Tibial nerve (tissue), 4 donors: ENCODE data around the gene E2F6. TPM values are rescaled to one million over a fixed set of nuclear protein-coding genes. Genes with fewer than 3 reads are reported as not detected.

Experiments
- DNase-seq, 2 donors: peaks; one replicate each; pipeline ENCODE4 v3.0.0-alpha.2; 2019; ENCODE audit warnings: low spot score in 2 of 2
- H3K27ac ChIP-seq, 4 donors: fragments of 200-600 bp; sonication (generic) in 3 of 4; one replicate each; pipeline ENCODE4 v1.5.1; 2017 to 2019; ENCODE audit warnings: mild to moderate bottlenecking in 1 of 4
- H3K27me3 ChIP-seq, 2 donors: fragments of 200-600 bp; sonication (generic) in 1 of 2; one replicate each; pipeline versions ENCODE4 v1.5.1 to v1.6.0; 2017 to 2019
- H3K36me3 ChIP-seq, 3 donors: fragments of 200-600 bp; sonication (generic); one replicate each; pipeline ENCODE4 v1.5.1; 2018 to 2019
- H3K4me1 ChIP-seq, 4 donors: fragments of 200-600 bp; sonication (generic) in 3 of 4; one replicate each; pipeline ENCODE4 v1.5.1; 2017 to 2019
- H3K4me3 ChIP-seq, 4 donors: fragments of 200-600 bp; sonication (generic) in 3 of 4; one replicate each; pipeline ENCODE4 v1.5.1; 2017 to 2019; ENCODE audit warnings: mild to moderate bottlenecking in 1 of 4, moderate library complexity in 1 of 4
- H3K9me3 ChIP-seq, 4 donors: fragments of 200-600 bp; sonication (generic) in 3 of 4; one replicate each; pipeline ENCODE4 v1.5.1; 2017 to 2019
- CTCF ChIP-seq, 5 experiments: fragments of 200-600 bp in 3 of 5; fragments of 450-650 bp in 2 of 5; sonication (generic) in 3 of 5; IDR thresholded peaks; one replicate each; pipeline ENCODE4 v1.5.1; 2016 to 2019; ENCODE audit warnings: antibody characterized with exemption in 5 of 5, mild to moderate bottlenecking in 3 of 5, moderate library complexity in 2 of 5
- EP300 ChIP-seq, 2 donors: sonication (generic); formaldehyde crosslinking; IDR thresholded peaks; one replicate each; pipeline ENCODE4 v1.6.1; 2017; ENCODE audit warnings: antibody characterized with exemption in 2 of 2, mild to moderate bottlenecking in 1 of 2
- POLR2A ChIP-seq, 2 donors: fragments of 450-650 bp; IDR thresholded peaks; one replicate each; pipeline ENCODE4 v1.6.1; 2017; ENCODE audit warnings: antibody characterized with exemption in 2 of 2, mild to moderate bottlenecking in 2 of 2, moderate library complexity in 2 of 2
- WGBS, 2 donors: methylation state at CpG; one replicate each; pipeline ENCODE4 v1.1.5; 2018; 5-methylcytosine and 5-hydroxymethylcytosine counted together
- total RNA-seq, 4 donors: library from RNA; depleted of rRNA; stranded (reverse); fragments of >200 nt; gene quantifications; one replicate each; pipeline ENCODE4 v1.1.0, GENCODE V29; 2016

Gene E2F6
- total RNA-seq, 4 donors from 2014 or later: 10.9 to 16.5 (median 13.8) TPM

- Histone ChIP-seq H3K27me3 (no peaks in the 10 kb centered on the region), H3K4me3 (no peak overlapping the region), H3K36me3 (no peaks in the 10 kb centered on the region), H3K4me1 (peaks cover 0 to 20% (median 0%) of the 10 kb centered on the region in 4 donors), H3K9me3 (no peaks in the 10 kb centered on the region), H3K27ac (no peak overlapping the region)
- TF ChIP-seq POLR2A (IDR thresholded peaks at IDR 0.05): no peak
- no peak for TF ChIP-seq EP300 (IDR thresholded peaks at IDR 0.05)
- TF ChIP-seq CTCF (IDR thresholded peaks at IDR 0.05): no peak
- DNase-seq: no peak
- WGBS, 2 donors: 71% methylated on average over 5 of the region's 5 CpGs
Observed at GRCh38 chr2:11512431-11512830, 46.5 kb upstream of the E2F6 start.

- H3K4me3 ChIP-seq: no peak overlapping the region
- no peak for DNase-seq
- TF ChIP-seq CTCF (IDR thresholded peaks at IDR 0.05) (no peak), EP300 (IDR thresholded peaks at IDR 0.05) (no peak), POLR2A (IDR thresholded peaks at IDR 0.05) (no peak)
- no peaks in the 10 kb centered on the region for H3K36me3 ChIP-seq
- 91 to 96% methylated on average over 3 of the region's 3 CpGs for WGBS, 2 donors
- no peaks in the 10 kb centered on the region for H3K9me3 ChIP-seq
- no peak overlapping the region for H3K27ac ChIP-seq
- H3K4me1 ChIP-seq: peaks cover 0 to 25% (median 0%) of the 10 kb centered on the region in 4 donors
- H3K27me3 ChIP-seq: no peaks in the 10 kb centered on the region
Observed at GRCh38 chr2:11509657-11510360, 43.8 kb upstream of the E2F6 start.

- Histone ChIP-seq H3K4me3 (no peak overlapping the region), H3K36me3 (no peaks in the 10 kb centered on the region), H3K4me1 (peaks cover 0 to 25% (median 0%) of the 10 kb centered on the region in 4 donors), H3K27me3 (no peaks in the 10 kb centered on the region), H3K27ac (peak overlapping the region in 3 of 4 donors; percentile 4 to 75 (median 36)), H3K9me3 (peaks cover 0 to 4% (median 0%) of the 10 kb centered on the region in 4 donors)
- no peak for DNase-seq
- 27 to 40% methylated on average over 8 of the region's 8 CpGs for WGBS, 2 donors
- no peak for TF ChIP-seq CTCF (IDR thresholded peaks at IDR 0.05)
- TF ChIP-seq EP300 (IDR thresholded peaks at IDR 0.05): peak in 1 of 2 donors; percentile 56
Observed at GRCh38 chr2:11508279-11508678, 42.3 kb upstream of the E2F6 start.

GRCh38 chr2:11507517-11507916 is 41.6 kb upstream of the E2F6 start:
- TF ChIP-seq POLR2A (IDR thresholded peaks at IDR 0.05) (no peak), CTCF (IDR thresholded peaks at IDR 0.05) (no peak), EP300 (IDR thresholded peaks at IDR 0.05) (no peak)
- H3K36me3 ChIP-seq: no peaks in the 10 kb centered on the region
- WGBS, 2 donors: 45 to 53% methylated on average over 2 of the region's 2 CpGs

GRCh38 chr2:11506611-11506969 is 40.6 kb upstream of the E2F6 start:
- DNase-seq: no peak
- Histone ChIP-seq H3K27me3 (no peaks in the 10 kb centered on the region), H3K27ac (peak overlapping the region in 1 of 4 donors; percentile 2), H3K36me3 (no peaks in the 10 kb centered on the region), H3K9me3 (peaks cover 0 to 8% (median 0%) of the 10 kb centered on the region in 4 donors), H3K4me1 (peaks cover 0 to 25% (median 0%) of the 10 kb centered on the region in 4 donors), H3K4me3 (no peak overlapping the region)
- WGBS, 2 donors: 56 to 58% methylated on average over 3 of the region's 3 CpGs
- no peak for TF ChIP-seq POLR2A (IDR thresholded peaks at IDR 0.05)
- no peak for TF ChIP-seq CTCF (IDR thresholded peaks at IDR 0.05)
- no peak for TF ChIP-seq EP300 (IDR thresholded peaks at IDR 0.05)

More at GRCh38 chr2:11507517-11507916, 41.6 kb upstream of the E2F6 start:
- peaks cover 0 to 8% (median 0%) of the 10 kb centered on the region in 4 donors for H3K9me3 ChIP-seq
- no peak for DNase-seq
- peaks cover 0 to 25% (median 0%) of the 10 kb centered on the region in 4 donors for H3K4me1 ChIP-seq
- H3K4me3 ChIP-seq: no peak overlapping the region
- peak overlapping the region in 3 of 4 donors; percentile 13 to 75 (median 36) for H3K27ac ChIP-seq
- H3K27me3 ChIP-seq: no peaks in the 10 kb centered on the region
